ENCODE results near the gene VAMP1. TPM values are rescaled to one million over a fixed set of nuclear protein-coding genes. Genes with fewer than 3 reads are reported as not detected.

The VAMP1 gene
- total RNA-seq, 4 donors from 2014 or later = 2.6 to 23.1 (median 17.7) TPM

DNA sequence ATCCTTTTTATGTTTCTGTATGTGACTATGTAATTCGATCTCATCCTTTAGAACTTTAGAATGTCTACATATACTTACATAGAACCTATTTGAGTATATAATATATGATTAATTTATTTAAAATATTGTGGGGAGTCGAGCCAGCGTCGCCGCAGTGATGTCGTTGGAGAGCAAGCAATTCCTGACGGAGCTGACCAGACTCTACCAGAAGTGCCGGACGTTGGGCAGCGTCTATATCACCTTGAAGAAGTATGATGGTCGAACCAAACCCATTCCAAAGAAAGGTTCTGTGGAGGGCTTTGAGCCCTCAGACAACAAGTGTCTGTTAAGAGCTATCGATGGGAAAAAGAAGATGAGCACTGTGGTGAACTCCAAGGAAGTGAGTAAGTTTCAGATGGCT is 32.1 kb downstream of the VAMP1 start:
- Histone ChIP-seq H3K9me3 (no peaks in the 10 kb centered on the region), H3K36me3 (no peaks in the 10 kb centered on the region), H3K4me3 (no peak overlapping the region), H3K4me1 (no peaks in the 10 kb centered on the region), H3K27me3 (no peaks in the 10 kb centered on the region), H3K27ac (no peak overlapping the region)
- in situ Hi-C loops (cut with MboI; ENCODE audit: low pct_ligation_motif_present in 1 of 4, low pct_unique_long_range_greater_than_20kb in 1 of 4, low sequenced_read_pairs in 3 of 4) = loop anchor here in 1 of 4 donors (25.0 kb wide), 1 partner anchor 99 kb away; the partner anchor contains the start of gene GAPDH
- DNase-seq = no peak
- intact Hi-C loops (cut with DNase I; ENCODE audit: low total_unique reads) = no loop called here
- 80 to 92% methylated on average over 7 to 12 of the region's 12 CpGs for WGBS, 2 donors (ENCODE audit: low coverage in 1 of 2)
- TF ChIP-seq, protein P1, sequence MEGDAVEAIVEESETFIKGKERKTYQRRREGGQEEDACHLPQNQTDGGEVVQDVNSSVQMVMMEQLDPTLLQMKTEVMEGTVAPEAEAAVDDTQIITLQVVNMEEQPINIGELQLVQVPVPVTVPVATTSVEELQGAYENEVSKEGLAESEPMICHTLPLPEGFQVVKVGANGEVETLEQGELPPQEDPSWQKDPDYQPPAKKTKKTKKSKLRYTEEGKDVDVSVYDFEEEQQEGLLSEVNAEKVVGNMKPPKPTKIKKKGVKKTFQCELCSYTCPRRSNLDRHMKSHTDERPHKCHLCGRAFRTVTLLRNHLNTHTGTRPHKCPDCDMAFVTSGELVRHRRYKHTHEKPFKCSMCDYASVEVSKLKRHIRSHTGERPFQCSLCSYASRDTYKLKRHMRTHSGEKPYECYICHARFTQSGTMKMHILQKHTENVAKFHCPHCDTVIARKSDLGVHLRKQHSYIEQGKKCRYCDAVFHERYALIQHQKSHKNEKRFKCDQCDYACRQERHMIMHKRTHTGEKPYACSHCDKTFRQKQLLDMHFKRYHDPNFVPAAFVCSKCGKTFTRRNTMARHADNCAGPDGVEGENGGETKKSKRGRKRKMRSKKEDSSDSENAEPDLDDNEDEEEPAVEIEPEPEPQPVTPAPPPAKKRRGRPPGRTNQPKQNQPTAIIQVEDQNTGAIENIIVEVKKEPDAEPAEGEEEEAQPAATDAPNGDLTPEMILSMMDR (IDR thresholded peaks at IDR 0.05) = no peak
- TF ChIP-seq EP300 (IDR thresholded peaks at IDR 0.05; ENCODE audit: low read depth) = no peak

DNA sequence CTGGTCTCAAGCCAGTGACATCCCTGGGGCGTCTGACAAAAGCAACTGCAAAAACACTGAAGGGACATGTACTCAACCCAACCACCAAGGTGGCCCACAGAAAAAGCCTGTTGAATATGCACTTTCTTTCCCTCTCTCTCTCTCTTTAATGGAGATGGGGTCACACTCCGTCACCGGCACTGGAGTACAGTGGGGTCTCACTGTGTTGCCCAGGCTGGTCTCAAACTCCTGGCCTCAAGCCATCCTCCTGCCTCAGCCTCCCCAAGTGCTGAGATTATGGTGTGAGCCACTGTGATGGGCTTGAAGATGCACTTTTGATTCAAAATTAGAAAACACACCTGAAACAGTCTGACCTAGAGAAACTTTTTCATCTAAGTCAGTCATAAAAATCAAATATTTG is 32.9 kb downstream of the VAMP1 start:
- intact Hi-C loops (cut with DNase I; ENCODE audit: low total_unique reads) (no loop called here), in situ Hi-C loops (cut with MboI; ENCODE audit: low pct_ligation_motif_present in 1 of 4, low pct_unique_long_range_greater_than_20kb in 1 of 4, low sequenced_read_pairs in 3 of 4) (loop anchor here in 1 of 4 donors (25.0 kb wide), 1 partner anchor 100 kb away; the partner anchor contains the start of gene GAPDH)
- H3K4me3 ChIP-seq = no peak overlapping the region
- no peaks in the 10 kb centered on the region for H3K36me3 ChIP-seq
- no peaks in the 10 kb centered on the region for H3K27me3 ChIP-seq
- no peaks in the 10 kb centered on the region for H3K4me1 ChIP-seq
- 92% methylated on average over 3 of the region's 3 CpGs; no CpG with 5 or more reads in 1 of the 2 donors for WGBS, 2 donors (ENCODE audit: low coverage in 1 of 2)
- DNase-seq = no peak
- TF ChIP-seq POLR2A (IDR thresholded peaks at IDR 0.05) = no peak
- TF ChIP-seq, protein P1 (IDR thresholded peaks at IDR 0.05) = no peak
- no peak for TF ChIP-seq EP300 (IDR thresholded peaks at IDR 0.05; ENCODE audit: low read depth)
- TF ChIP-seq POLR2AphosphoS5 (IDR thresholded peaks at IDR 0.05) = no peak
- H3K27ac ChIP-seq = no peak overlapping the region
- no peaks in the 10 kb centered on the region for H3K9me3 ChIP-seq

DNA sequence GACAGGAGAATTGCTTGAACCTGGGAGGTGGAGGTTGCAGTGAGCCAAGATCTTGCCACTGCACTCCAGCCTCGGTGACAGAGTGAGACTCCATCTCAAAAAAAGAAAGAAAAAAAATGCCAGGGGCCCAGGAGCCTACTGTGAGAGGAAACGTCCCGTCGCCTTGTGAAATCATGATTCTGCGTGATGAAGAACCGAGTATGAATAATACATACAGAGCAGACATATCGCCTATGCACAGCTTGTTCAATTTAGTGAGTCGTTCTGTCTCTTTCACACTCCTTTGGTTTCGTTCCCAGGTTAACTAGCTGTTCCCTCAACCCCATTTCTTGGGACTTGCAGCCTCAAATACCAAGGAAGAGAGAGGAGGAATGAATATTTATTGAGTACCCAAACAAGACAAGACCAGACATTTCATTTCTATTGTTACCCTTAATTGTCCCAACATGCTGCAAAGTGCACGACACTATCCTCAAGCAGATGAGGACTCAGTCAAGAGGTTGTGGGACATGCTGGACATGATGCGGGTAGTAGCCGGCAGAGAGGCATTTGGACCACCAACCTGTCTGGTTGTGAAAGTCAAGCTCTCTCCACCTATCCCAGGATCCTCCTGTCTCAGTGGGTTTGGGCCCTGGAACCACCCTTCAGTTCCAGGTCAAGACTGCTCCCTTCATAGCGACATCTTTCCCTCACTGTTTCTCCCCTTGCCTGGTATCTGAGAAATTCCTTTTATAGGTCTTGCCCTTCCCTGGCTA is 34.3 kb downstream of the VAMP1 start:
- DNase-seq = no peak
- 87 to 93% methylated on average over 9 to 13 of the region's 13 CpGs for WGBS, 2 donors (ENCODE audit: low coverage in 1 of 2)

More for the DNA sequence above, 34.3 kb downstream of the VAMP1 start:
- Histone ChIP-seq H3K27ac (no peak overlapping the region), H3K9me3 (no peaks in the 10 kb centered on the region), H3K27me3 (no peaks in the 10 kb centered on the region), H3K4me1 (peaks cover 0 to 4% (median 4%) of the 10 kb centered on the region in 4 donors), H3K4me3 (no peak overlapping the region), H3K36me3 (no peaks in the 10 kb centered on the region)
- intact Hi-C loops (cut with DNase I; ENCODE audit: low total_unique reads) (no loop called here), in situ Hi-C loops (cut with MboI; ENCODE audit: low pct_ligation_motif_present in 1 of 4, low pct_unique_long_range_greater_than_20kb in 1 of 4, low sequenced_read_pairs in 3 of 4) (loop anchor here in 1 of 4 donors (25.0 kb wide), 1 partner anchor 101 kb away; the partner anchor contains the start of gene GAPDH)
- TF ChIP-seq, protein P1 (IDR thresholded peaks at IDR 0.05) = no peak
- no peak for TF ChIP-seq EP300 (IDR thresholded peaks at IDR 0.05; ENCODE audit: low read depth)
- no peak for TF ChIP-seq POLR2AphosphoS5 (IDR thresholded peaks at IDR 0.05)
- no peak for TF ChIP-seq POLR2A (IDR thresholded peaks at IDR 0.05)

All from transverse colon (tissue), 4 donors.